Prostate gland (tissue), 2 donors: ENCODE data around the gene LIN9. TPM values are rescaled to one million over a fixed set of nuclear protein-coding genes. Genes with fewer than 3 reads are reported as not detected.

Experiments used
- DNase-seq: peaks from one replicate; pipeline ENCODE4 v3.0.0-alpha.2; 2019; ENCODE audit warnings: low spot score
- H3K27ac ChIP-seq, 2 donors: fragments of 200-600 bp; sonication (generic); 2 replicates each; pipeline ENCODE4 v1.5.1; 2017 to 2019
- H3K27me3 ChIP-seq: fragments of 200-600 bp; sonication (generic); replicated peaks from 2 replicates; pipeline ENCODE4 v1.5.1; 2019; ENCODE audit not compliant: insufficient read depth
- H3K36me3 ChIP-seq, 2 donors: fragments of 200-600 bp; sonication (generic); 1 replicate in 1 of 2; 2 replicates in 1 of 2; pipeline versions ENCODE4 v1.5.1 to v1.8.1; 2017 to 2019
- H3K4me1 ChIP-seq: fragments of 200-600 bp; sonication (generic); replicated peaks from 2 replicates; pipeline ENCODE4 v1.5.1; 2019
- H3K4me3 ChIP-seq, 2 donors: fragments of 200-600 bp; sonication (generic); 2 replicates each; pipeline ENCODE4 v1.5.1; 2017 to 2019
- H3K9me3 ChIP-seq: fragments of 200-600 bp; sonication (generic); 2 replicates; pipeline ENCODE4 v1.5.1; 2017
- POLR2A ChIP-seq: fragments of 450-650 bp; IDR thresholded peaks from one replicate; pipeline ENCODE4 v1.6.1; 2016; ENCODE audit warnings: antibody characterized with exemption, mild to moderate bottlenecking
- POLR2AphosphoS5 ChIP-seq: sonication (generic); formaldehyde crosslinking; IDR thresholded peaks from one replicate; pipeline ENCODE4 v1.6.1; 2017; ENCODE audit warnings: antibody characterized with exemption
- WGBS: methylation state at CpG from one replicate; pipeline ENCODE4 v1.1.5; 2018; 5-methylcytosine and 5-hydroxymethylcytosine counted together
- intact Hi-C: fragments of 100-400 bp; cut with DNase I; formaldehyde crosslinking; loops from one replicate; pipeline ENCODE4 v1.14.2; 2022
- total RNA-seq, 2 donors: library from RNA; depleted of rRNA; stranded (reverse); fragments of >200 nt; gene quantifications; one replicate each; pipeline ENCODE4 v1.1.0, GENCODE V29; 2016
- TF ChIP-seq, protein P1 (sequence below), 4 experiments: fragments of 200-600 bp in 2 of 4; fragments of 450-650 bp in 2 of 4; sonication (generic) in 2 of 4; IDR thresholded peaks; 1 replicate in 3 of 4; 2 replicates in 1 of 4; pipeline ENCODE4 v1.5.1; 2016 to 2019; ENCODE audit warnings: antibody characterized with exemption in 4 of 4, mild to moderate bottlenecking in 2 of 4, moderate library complexity in 2 of 4

The LIN9 gene
- total RNA-seq, 2 donors from 2014 or later, result 3.9 to 8.0 TPM

DNA sequence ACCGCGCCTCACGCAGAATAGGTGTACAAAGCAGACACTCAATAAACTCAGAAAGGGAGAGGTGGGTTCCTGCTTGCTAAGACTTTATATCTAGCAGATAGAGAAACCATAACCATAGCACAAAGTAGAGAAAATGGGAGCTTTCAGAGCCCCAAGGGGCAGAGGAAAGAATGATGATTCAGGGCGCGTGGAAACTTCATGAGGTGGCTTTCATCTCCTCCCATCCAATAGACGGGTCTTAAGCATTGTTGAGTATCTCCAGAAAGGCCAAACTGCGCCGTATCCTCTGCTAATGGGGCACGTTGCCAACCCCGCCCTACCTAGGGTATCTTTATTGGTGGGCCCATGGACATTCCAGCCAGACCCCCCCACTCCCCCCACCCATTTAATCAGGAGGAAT, 86.3 kb downstream of the LIN9 start:
- TF ChIP-seq POLR2A, result no peak
- no peak for TF ChIP-seq POLR2AphosphoS5
- TF ChIP-seq, protein P1, sequence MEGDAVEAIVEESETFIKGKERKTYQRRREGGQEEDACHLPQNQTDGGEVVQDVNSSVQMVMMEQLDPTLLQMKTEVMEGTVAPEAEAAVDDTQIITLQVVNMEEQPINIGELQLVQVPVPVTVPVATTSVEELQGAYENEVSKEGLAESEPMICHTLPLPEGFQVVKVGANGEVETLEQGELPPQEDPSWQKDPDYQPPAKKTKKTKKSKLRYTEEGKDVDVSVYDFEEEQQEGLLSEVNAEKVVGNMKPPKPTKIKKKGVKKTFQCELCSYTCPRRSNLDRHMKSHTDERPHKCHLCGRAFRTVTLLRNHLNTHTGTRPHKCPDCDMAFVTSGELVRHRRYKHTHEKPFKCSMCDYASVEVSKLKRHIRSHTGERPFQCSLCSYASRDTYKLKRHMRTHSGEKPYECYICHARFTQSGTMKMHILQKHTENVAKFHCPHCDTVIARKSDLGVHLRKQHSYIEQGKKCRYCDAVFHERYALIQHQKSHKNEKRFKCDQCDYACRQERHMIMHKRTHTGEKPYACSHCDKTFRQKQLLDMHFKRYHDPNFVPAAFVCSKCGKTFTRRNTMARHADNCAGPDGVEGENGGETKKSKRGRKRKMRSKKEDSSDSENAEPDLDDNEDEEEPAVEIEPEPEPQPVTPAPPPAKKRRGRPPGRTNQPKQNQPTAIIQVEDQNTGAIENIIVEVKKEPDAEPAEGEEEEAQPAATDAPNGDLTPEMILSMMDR (IDR thresholded peaks at IDR 0.05), result no peak
- WGBS, result 92% methylated on average over 10 of the region's 10 CpGs
- intact Hi-C loops, result no loop called here
- H3K36me3 ChIP-seq, result no peaks in the 10 kb centered on the region
- H3K27me3 ChIP-seq, result no peaks in the 10 kb centered on the region
- no peak overlapping the region for H3K27ac ChIP-seq
- DNase-seq, result no peak
- H3K9me3 ChIP-seq, result no peaks in the 10 kb centered on the region
- H3K4me3 ChIP-seq, result no peak overlapping the region
- no peaks in the 10 kb centered on the region for H3K4me1 ChIP-seq

DNA sequence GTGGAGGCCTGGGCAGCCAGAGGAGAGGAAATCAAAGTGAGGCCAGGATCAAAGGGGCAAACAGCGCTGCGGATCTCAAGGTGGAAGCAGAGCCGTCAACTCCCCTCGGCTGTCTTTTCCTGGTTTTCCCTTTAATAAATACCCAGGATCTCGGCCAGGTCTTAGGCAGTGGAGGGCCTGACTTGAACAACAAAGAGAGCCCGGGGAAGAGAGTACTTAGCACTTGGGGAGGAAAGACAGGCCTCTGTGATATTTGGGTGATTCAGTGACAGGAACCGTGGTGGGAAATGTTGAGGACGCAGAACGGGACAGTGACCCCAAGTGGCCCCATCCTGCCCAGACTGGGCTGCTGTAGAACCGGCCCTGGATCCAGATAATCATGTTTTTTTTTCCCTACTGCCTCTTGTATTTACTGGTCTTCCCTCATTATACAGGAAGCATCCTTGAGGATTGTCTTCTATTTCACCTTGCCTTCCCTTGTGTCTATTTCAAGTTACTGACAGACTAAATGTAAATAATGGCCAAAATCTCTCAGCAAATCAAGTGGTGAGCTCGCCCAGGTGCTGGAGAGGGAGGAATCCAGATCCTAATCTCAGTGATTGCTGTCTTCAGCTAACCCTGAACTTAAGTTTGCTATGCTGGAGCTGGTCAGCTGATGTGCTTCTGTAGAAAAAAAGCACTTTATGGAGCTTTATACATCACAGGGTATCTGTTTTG, 88.3 kb downstream of the LIN9 start:
- Histone ChIP-seq H3K27me3 (no peaks in the 10 kb centered on the region), H3K4me3 (no peak overlapping the region), H3K27ac (no peak overlapping the region), H3K36me3 (no peaks in the 10 kb centered on the region), H3K9me3 (no peaks in the 10 kb centered on the region), H3K4me1 (no peaks in the 10 kb centered on the region)
- TF ChIP-seq, protein P1 (IDR thresholded peaks at IDR 0.05), result no peak
- TF ChIP-seq POLR2A (no peak), POLR2AphosphoS5 (no peak)
- 59% methylated on average over 11 of the region's 11 CpGs for WGBS
- intact Hi-C loops, result no loop called here
- no peak for DNase-seq

GRCh38 chr1:226217273-226217672, 91.7 kb downstream of the LIN9 start:
- Histone ChIP-seq H3K9me3 (no peaks in the 10 kb centered on the region), H3K27me3 (no peaks in the 10 kb centered on the region), H3K27ac (no peak overlapping the region), H3K36me3 (no peaks in the 10 kb centered on the region), H3K4me1 (no peaks in the 10 kb centered on the region), H3K4me3 (no peak overlapping the region)
- 77% methylated on average over 10 of the region's 10 CpGs for WGBS
- intact Hi-C loops, result no loop called here
- TF ChIP-seq, protein P1 (IDR thresholded peaks at IDR 0.05), result no peak
- no peak for TF ChIP-seq POLR2AphosphoS5
- TF ChIP-seq POLR2A, result no peak
- no peak for DNase-seq

GRCh38 chr1:226216056-226216455, 92.9 kb downstream of the LIN9 start:
- no peaks in the 10 kb centered on the region for H3K9me3 ChIP-seq
- intact Hi-C loops, result no loop called here
- H3K4me1 ChIP-seq, result no peaks in the 10 kb centered on the region
- WGBS, result 68% methylated on average over 5 of the region's 5 CpGs
- no peak overlapping the region for H3K4me3 ChIP-seq
- no peaks in the 10 kb centered on the region for H3K27me3 ChIP-seq
- DNase-seq, result no peak
- H3K27ac ChIP-seq, result no peak overlapping the region
- no peaks in the 10 kb centered on the region for H3K36me3 ChIP-seq
- TF ChIP-seq POLR2A, result no peak
- no peak for TF ChIP-seq POLR2AphosphoS5
- TF ChIP-seq, protein P1 (IDR thresholded peaks at IDR 0.05), result no peak

- WGBS, result 72% methylated on average over 5 of the region's 5 CpGs
- Histone ChIP-seq H3K4me1 (no peaks in the 10 kb centered on the region), H3K9me3 (no peaks in the 10 kb centered on the region), H3K4me3 (no peak overlapping the region), H3K36me3 (no peaks in the 10 kb centered on the region), H3K27me3 (no peaks in the 10 kb centered on the region), H3K27ac (no peak overlapping the region)
- no peak for TF ChIP-seq POLR2AphosphoS5
- TF ChIP-seq, protein P1 (IDR thresholded peaks at IDR 0.05), result no peak
- TF ChIP-seq POLR2A, result no peak
- intact Hi-C loops, result no loop called here
- DNase-seq, result no peak
These were observed 93.7 kb downstream of the LIN9 start for GRCh38 chr1:226215239-226215638.
